ENCODE results near the gene KRT8.
"Not testable (repeated sequence)": the region's sequence is repeated elsewhere in the genome, so short reads cannot be mapped to it uniquely, and the experiment has no call there.

The KRT8 gene

DNA sequence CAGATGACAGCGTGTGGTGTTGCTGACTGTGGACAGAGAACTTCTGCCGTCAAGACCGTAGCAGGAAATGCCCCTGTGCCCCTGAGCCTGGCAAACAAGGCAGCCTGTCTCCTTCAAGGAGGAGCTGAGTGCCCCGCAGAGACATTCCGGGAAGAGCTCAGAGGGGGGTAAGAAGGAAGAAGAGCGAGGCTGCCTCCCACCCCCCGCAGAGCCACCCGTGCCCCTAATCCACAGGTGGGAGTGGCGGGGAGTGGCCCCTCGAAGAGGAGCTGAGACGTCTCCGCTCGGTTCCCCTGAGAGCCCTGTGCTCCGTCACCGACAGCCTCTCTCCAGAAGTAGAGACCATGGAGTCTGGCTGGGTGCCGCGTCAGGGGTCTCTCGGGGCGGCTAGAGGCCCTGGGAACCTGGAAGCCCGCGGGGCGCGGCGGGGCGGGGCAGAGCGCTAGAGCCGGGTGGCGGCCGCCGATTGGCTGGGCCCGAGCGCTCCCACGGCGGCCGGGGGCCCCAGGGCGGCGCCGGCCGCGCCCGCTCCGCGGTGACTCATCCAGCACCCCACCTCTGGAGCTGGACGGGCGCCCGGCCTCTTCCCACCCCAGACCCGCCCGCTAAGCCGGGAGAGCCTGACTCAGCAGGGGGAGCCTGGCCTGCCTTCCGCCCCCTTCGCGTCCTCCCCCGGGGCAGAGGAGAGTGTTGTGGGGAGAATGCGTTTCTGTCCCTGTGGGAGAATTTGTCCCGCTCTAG is 30.9 kb downstream of the KRT8 start:
- no peak for FAIRE-seq

DNA sequence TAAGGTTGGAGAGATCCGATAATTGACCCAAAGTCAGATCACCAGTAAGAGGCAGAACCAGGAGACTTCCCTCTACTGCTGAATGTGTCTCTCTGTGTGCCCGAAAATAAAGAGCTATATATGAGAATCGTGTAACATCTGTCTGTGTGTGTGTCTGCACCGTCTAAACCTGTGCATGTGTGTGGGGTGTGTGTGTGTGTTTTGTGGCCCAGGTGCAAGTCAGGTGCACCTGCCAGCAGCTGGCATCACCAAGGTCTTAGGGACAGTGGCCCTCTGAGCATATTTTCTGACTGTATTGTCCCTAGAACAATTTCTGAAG is 31.4 kb downstream of the KRT8 start:
- no peak for FAIRE-seq

DNA sequence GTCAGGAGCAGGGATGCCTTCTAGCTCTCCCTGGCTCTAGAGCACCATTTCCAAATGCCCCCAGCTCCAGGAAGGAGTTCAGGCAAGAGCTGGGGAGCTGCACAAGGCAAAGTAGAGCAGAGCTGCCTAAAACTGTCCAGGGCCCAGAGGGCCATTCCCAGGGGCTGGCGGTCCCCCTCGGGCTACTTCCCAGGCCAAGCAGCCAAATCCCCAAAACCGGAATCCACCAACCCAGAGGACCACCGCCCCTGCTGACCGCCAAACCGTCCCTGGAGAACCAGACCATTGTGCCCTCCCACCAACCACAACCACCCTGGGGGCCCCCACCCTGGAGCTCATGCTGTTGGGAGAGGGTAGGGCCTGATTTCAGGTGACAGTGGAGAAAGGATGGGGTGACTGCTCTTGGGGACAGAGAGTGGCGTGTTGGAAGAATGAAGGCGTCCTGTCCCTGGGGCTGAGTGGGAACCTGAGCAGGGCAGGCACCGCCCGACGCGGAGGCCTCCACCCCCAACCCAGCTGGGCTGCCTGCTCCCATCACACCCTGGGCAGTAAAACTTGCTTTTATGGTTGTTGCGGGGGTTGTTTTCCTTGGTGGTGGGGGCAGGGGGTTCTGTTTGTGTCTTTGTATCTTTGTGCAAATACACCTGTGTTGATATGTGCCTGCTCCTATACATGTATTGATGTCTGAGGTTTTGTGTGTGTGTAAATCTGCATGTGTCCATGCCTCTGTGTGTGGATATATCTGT is 32.1 kb downstream of the KRT8 start:
- FAIRE-seq: no peak

DNA sequence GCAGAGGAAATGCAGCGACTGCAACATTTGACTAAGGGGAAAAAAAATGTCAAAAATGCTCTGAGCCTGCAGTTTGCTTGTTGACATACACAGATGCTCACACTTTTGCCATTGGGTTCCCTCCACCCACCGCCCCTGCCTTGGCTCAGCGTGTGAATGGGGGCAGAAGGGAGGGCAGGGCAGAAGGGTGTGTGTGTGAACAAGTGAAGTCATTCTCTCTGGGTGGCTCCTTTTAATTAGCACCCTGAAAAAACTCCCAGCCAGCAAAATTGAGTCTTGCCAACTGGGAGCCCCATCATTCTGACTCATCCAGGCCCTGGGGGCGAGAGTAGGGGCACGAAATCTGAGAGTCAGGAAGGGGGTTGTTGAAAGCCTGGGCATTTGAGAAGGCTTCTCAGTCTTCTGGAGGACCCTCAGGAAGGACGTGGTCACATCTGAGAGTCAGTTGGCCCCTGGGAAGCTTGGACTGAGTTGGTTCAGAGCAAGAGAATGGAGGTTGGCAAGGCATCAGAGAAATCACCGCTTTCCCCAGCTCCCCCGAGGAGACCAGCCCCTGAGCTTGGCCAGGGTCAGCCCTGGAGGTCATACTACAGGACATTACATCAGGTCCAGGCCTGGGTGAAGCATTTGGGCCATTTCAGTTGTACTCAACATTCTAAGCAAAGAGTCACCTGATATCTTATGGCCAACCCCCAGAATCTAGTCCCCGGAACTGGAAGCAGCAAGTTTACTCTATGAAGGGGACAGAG is 33.4 kb downstream of the KRT8 start:
- no peak for FAIRE-seq

DNA sequence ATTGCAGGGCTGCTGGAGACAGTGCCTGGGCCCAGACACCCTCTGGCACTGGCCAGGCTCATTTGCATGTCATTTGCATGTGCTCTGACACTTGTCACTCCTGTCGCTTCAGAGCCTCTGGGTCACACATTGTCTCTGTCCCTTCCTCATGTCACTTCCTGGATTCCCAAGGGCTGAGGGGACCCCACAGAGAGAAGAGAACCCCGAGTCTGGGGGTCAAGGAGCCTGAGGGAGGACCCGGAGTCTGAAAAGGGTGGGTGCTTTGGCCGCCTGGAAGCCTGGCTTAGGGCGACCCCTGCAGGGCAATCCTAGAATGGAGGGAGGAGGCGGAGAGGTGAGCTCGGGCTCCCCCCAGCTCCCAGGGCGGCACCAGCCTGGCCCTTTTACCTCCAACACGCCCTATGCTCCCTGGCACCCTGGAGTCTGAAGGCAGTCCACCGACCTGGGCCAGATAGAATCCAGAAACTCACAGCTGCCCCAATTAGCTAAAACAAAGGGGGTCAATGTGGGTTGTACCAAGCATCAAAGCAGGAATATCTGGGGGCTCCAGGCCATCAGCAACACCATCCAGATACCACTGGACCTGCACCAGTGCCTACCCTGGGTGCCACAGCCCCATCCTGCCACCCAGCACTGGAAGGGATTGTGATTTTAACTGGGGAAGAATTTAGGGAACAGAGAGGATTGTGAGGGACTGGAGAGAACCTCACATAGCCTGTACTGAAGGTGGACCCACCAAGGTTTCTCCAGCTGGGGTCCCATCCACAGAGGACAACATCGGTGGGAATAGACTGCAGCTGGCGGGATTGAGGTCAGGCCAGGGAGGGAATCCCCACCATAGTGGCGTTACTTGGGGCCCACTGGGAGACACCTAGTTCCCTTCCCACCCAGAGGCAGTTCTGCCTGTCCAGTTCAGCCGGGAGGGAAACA is 34.2 kb downstream of the KRT8 start:
- FAIRE-seq: no peak

DNA sequence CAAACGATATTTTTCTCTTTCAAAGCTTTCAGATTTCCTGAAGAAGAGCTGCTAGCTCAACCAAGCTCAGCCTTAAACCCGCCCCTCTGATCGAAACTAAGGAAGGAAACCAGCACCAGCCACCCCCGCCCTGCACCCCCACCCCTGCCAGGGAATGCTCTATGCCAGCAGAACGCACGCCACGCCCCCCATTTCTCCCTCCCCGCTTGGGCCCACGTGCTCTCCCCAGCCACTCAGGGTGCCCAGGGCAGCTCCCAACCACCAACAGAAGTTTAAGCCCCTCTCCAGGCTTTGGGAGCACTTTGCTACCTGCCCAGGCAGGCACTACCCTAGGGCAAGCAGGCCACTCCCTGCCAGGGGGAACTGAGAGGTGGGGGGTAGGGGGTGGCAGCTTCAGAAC is 37.2 kb downstream of the KRT8 start:
- FAIRE-seq: no peak

DNA sequence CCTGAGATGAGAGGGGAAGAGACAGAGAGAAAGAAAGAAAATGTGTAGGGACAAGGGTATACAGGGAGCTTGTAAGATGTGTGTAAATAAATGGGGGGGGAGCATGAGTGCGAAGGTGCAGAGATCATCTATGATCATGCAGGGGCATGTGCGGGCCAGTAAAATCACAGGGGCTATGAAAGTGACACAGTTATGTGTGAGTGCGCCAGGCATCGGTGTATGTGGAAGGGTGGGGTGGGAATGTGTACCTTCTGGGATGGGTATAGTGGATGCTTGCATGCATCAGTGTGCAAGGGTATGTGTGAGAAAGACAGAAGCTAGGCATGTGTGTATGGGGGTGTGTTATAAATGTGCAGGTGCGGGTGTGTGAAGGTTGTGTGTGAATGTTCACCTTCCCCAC is 37.7 kb downstream of the KRT8 start:
- FAIRE-seq: no peak

DNA sequence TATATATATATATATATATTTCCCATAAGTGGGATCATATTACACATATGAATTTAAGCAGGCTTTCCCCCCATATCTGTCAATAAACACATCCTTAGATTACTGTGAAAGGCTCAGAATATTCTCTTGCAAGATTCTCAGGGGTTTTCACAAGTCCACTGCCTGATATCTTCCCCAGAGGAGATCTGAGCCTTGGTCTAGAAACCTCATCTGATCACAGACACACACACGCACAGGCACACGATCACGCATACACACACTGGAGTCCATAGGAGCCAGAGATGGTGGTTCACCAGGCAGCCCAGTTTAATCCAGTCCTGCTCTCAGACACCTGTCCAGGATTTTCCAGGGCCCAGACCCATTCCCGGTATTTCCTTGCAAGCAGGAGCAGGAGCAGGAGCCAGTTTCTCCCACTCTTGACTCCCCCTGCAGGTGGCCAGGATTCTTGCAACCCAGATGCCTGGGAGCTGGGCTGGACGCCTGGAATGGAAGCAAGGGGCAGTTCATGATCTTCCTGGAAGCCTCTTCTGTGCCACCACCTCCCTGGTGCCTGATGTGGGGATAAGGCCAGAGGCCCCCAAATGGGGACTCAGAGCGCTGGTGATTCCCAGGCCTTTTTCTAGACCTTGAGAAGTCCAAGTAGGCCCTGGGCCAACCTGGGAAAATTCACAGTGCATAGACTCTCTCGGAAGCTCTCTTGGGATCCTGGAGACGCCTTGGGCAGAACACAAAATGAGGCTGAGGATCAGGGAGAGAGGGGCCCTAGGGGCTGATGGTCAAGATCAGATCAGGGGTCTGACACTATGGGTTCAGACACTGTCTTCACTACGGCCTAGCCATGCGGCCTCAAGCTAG is 39.6 kb downstream of the KRT8 start:
- FAIRE-seq: no peak

DNA sequence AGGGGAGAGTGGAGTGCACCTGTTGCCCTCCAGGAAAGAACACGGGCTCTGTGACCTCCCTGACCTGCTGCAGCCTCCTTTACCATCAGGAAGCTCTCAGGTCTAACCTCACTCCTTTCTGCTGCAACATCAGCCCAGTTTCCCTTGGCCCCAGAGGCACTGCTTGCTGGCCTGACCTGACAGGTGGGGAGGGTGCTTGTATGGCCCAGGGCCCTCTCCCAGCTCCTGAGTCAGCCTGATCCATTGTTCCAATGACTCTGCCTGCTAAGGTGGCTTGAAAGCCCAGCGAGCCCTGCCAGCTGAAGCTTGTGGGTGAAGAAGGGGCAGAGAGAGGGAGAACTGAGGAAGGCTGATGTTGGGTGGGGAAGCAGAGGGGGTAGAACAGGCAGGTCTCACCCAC is 42.9 kb downstream of the KRT8 start:
- no peak for FAIRE-seq

DNA sequence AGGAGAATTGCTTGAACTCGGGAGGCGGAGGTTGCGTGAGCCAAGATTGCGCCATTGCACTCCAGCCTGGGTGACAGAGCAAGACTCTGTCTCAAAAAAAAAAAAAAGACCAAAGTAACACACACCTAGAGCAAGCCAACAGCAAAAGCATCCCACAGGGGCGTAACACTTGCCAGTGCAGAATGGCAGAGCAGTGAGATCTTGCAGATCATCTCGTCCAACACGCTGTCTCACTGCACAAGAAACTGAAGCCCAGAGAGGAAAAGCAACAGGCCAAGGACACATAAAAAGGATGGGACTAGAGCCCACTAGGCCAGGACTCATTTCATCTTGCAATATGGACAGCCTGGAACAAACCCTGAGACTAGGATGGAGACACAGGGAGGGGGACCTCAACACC is 43.4 kb downstream of the KRT8 start:
- FAIRE-seq: no peak

DNA sequence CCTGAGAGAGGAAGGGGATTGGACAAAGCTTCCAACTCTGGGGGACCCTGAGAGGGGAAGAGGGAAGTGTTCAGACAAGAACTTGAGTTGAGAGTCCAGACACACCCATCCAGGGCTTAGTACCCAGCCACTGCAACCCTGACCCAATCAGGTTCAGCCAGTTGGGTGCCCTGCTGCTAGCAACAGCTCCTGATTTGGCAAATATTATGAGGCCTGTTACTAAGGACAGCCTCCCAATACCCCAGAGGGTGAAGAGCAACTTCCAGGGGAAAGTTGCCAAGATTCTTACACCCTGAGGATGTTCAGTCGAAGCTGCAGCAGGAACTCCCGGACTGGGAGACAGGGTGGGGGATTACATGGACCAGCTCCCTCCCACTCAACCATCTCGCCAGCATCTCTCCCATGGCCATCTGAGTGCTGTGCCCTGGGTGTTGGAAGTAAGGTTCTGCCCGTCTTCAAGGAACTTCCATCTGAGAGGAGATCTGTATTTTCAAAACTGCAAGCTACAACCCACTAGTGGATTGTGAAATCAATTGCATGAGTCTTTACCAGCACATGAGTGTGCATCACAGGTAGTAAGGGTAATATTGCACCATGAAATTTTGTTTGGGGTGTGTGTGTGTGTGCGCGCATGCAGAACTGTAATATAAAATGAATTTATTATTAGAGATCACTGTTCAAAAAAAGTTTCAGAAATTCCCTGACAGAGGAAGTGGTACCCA is 44.6 kb downstream of the KRT8 start:
- FAIRE-seq: no peak

DNA sequence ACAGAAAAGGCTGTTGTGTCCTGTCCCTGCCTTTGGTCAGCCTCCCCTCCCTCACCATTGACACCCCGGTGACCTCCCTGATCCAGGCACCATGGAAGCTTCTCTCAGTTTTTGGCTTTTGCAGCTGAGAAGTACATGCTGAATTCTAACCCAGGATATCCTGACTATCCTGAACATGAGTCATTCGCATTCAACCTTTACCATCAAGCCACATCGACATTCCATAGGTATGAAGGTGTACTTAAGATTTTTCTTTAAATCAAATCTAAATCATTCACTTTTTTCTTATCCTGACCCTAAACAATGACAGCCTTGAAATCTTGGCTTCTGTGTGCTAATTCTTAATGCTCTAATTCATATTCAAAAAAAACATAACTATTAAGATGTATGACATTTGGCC is 47.4 kb downstream of the KRT8 start:
- FAIRE-seq: no peak

DNA sequence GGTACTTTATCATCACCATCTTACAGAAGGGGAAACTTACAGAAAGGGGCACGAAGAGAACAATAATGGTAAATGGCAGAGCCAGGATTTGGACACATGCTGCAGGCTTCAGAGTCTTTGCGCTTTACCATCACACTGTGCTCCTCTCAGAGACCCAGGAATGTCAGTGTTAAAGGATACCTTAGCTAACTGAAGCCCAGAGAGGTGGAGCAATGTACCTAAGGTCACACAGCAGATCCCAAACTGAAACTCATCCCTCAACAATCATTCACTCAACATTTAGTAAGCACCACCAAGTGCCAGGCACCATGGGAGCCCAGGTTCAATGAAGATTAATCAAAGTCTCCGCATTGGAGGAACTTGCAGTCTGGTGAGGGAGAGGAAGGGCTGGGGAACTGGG is 48.1 kb downstream of the KRT8 start:
- no peak for FAIRE-seq

DNA sequence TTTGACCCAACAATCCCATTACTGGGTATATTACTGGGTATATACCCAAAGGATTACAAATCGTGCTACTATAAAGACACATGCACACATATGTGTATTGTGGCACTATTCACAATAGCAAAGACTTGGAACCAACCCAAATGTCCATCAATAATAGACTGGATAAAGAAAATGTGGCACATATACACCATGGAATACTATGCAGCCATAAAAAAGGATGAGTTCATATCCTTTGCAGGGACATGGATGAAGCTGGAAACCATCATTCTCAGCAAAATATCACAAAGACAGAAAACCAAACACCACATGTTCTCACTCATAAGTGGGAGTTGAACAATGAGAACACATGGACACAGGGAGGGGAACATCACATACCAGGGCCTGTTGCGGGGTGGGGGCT is 48.8 kb downstream of the KRT8 start:
- not testable (repeated sequence) for FAIRE-seq

DNA sequence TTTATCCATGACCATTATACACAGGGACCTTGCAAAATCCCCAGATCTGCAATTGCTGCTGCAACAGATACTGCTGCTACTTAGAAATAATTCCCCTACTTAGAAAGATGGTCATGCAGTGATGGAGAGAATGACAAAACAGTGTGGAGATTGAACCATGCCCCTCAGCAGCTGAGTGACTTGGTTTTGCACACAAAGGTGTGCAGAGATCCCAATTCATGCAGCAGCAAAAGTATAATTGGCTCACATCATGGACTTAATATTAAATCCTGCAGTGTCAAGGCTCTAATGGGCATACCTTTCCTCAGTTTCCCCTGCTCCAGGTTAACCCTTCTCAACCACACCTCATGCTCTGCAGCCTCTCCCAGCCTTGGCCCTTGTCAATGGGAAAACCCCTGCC is 53.1 kb downstream of the KRT8 start:
- FAIRE-seq: no peak

DNA sequence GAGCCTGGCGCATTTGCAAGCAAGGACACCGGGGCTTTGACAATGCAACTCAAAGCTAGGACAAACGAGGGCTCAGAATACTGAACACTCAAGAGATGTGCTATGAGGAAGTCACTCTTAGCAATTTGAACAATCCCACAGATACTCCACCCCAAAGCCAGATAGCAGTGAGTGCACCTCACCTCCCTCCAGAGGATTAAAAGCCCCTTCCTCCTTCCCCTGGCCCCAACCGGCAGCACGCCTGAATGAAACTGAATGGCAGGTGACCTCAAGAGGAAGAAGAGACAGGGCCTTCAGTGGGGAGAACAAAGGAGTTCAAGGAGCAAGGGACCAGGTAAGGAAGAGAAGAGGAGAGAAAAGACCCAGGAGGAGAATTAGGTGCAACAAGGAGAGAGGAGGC is 54.2 kb downstream of the KRT8 start:
- FAIRE-seq: no peak

DNA sequence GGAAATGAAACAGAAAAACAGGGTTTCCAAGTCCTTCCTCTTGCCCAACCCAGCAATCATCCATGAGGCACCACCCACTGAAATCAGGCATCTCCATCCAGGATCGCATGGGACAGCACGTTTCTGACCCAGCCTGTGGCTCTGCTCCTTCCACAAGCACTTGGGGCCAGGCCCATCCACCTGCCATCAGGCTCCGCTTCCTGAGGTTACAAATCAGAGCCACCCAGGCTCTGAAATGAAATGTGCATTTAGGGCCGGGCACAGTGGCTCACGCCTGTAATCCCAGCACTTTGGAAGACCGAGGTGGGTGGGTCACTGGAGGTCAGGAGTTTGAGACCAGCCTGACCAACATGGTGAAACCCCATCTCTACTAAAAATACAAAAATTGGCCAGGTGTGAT is 55.4 kb downstream of the KRT8 start:
- no peak for FAIRE-seq

DNA sequence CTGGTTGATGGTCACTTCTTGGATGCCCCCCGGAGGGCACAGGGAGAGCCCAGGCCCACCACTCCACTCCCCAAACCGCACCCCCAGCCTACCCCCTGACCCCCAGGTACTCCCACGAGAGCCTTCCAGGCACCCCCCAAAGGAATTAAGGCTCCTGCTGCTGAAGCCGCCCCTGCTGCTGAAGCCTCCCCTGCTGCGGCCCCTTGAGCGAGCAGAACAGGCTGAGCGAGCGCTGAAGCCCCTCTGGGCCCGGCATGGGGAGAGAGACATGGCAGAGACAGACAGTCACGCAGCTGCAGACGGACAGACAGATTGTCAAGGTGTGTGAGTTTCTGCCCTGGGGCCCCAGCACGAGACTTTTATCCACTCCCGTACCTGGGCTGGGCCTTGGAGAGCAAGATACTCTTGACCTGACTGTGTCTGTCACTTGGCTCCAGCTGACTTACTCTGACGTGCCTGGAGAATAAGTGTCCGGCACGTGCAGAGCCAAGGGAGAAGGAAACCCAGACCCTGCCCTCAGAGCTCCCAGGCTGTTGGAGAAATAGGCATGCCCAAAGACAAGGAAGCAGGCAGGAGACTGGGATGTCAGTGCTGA is 56.1 kb downstream of the KRT8 start, which contains the start of gene KRT78:
Gene KRT78, minus strand, starts transcription at position 334 of the 595 bp plus-strand sequence. Its CDS starts 64 bp downstream, at position 270.
- FAIRE-seq: no peak

DNA sequence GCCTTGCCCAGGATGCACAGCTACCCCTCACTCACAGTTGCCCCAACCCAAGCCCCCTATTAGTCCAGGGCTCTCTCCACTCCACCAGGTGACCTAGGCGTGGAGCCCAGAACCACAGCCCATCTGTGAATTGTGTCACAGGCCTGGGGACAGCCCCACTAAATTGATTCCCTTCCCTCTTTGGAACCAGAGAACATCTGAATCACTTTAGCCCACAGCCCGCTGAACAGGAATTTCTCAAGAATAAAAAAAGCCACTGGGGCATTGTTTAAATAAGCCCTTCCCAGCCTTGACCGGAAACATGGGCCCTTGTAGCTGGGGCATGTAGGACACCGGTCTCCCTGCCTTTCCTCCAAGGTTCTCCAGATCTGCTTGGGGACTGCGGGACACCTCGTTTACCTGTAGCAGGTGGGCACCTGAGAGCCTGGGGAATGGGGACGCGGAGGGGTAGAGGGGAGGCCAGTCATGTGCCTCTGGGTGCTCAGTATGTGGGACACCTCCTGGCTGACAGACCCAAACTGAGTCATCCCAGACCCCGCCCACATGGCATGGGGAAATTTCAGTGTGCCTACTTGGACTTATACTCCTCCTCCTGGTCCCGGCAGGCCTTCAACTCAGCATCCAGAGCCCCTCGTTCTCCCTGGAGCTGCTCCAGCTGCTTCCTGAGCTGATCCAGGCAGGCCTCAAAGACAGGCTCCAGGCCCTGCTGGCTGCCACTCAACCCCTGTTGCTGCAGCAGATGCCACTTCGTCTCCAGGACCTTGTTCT is 57.4 kb downstream of the KRT8 start:
- no peak for FAIRE-seq
